Uterine smooth muscle cell (primary cell): ENCODE measurements around the gene EPAS1. TPM values are rescaled to one million over a fixed set of nuclear protein-coding genes. Genes with fewer than 3 reads are reported as not detected.

ENCODE experiments used
- total RNA-seq: library from RNA; depleted of rRNA; stranded (reverse); fragments of >200 nt; gene quantifications from 2 replicates; pipeline ENCODE4 v1.2.3, GENCODE V29; 2014

Gene EPAS1
- total RNA-seq = 19.3 and 33.1 TPM in 2 replicates

GRCh38 chr2:46296840-46297545 lies at the start of gene EPAS1:
Gene EPAS1 (plus strand): TSS chr2:46297407. CDS start chr2:46297912, 505 bp downstream.

Other genes starting within 250 kb of the EPAS1 start
- gene TMEM247, start 182.2 kb downstream of the EPAS1 start, total RNA-seq = not detected in 2 replicates
- gene RHOQ, start 245.1 kb downstream of the EPAS1 start, total RNA-seq = 86.9 and 139 TPM in 2 replicates
- gene ATP6V1E2, start 245.2 kb downstream of the EPAS1 start, total RNA-seq = 4.9 and 7.6 TPM in 2 replicates